ENCODE data around the gene ZSWIM6. TPM values are rescaled to one million over a fixed set of nuclear protein-coding genes. Genes with fewer than 3 reads are reported as not detected.

Gene ZSWIM6
- total RNA-seq, 1 experiment from 2014 or later, result 3.4 TPM

DNA sequence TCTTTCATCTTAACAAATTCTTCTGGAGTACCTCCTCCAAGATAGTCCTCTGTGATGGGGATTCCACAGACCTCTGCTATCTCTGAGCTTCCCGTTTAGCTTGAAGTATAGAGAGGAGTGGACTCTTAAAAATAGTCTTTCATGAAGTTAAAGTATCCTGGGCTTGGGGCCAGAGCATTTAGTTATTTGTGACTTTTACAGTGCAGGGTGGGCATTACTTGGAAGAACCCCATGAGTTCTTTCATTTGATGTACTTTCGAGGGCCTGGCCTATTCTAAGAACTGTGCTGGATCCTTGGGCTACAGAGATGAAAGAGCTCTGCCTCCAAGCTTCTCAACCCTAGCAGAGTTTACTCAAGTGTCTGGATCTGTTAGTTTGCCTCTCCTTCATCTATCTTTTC, 131.5 kb downstream of the ZSWIM6 start:
- H3K36me3 ChIP-seq (ENCODE audit: low read depth, low read length), result no peaks in the 10 kb centered on the region
- H3K9ac ChIP-seq (ENCODE audit: low read length), result no peak overlapping the region
- peaks cover 10% of the 10 kb centered on the region; the same call in 1 of the 2 replicates for H4K20me1 ChIP-seq (ENCODE audit: low read length)
- H3K4me1 ChIP-seq (ENCODE audit: insufficient read depth, low read length), result peaks cover 17% of the 10 kb centered on the region
- H3K79me2 ChIP-seq (ENCODE audit: low read length), result peaks cover 64% of the 10 kb centered on the region
- ChIA-PET CTCF (no interaction called here), POLR2A (ENCODE audit: unreplicated experiment) (no interaction called here)
- H3K9me2 ChIP-seq (replicated peaks; ENCODE audit: low read length), result no peaks in the 10 kb centered on the region
- TF ChIP-seq, protein P1, sequence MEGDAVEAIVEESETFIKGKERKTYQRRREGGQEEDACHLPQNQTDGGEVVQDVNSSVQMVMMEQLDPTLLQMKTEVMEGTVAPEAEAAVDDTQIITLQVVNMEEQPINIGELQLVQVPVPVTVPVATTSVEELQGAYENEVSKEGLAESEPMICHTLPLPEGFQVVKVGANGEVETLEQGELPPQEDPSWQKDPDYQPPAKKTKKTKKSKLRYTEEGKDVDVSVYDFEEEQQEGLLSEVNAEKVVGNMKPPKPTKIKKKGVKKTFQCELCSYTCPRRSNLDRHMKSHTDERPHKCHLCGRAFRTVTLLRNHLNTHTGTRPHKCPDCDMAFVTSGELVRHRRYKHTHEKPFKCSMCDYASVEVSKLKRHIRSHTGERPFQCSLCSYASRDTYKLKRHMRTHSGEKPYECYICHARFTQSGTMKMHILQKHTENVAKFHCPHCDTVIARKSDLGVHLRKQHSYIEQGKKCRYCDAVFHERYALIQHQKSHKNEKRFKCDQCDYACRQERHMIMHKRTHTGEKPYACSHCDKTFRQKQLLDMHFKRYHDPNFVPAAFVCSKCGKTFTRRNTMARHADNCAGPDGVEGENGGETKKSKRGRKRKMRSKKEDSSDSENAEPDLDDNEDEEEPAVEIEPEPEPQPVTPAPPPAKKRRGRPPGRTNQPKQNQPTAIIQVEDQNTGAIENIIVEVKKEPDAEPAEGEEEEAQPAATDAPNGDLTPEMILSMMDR (conservative IDR thresholded peaks at IDR 0.05; ENCODE audit: low read depth, low read length), result no peak
- TF ChIP-seq EZH2 (IDR thresholded peaks at IDR 0.05; ENCODE audit: low read length, unreplicated experiment), result no peak
- TF ChIP-seq EZH2phosphoT487 (IDR thresholded peaks at IDR 0.05; ENCODE audit: borderline replicate concordance, low read length), result no peak
- ATAC-seq (no peak), DNase-seq (no peak)
- intact Hi-C loops (cut with micrococcal nuclease), result loop anchor here (10.0 kb wide), 1 partner anchor 129 kb away; the partner anchor contains the start of gene ZSWIM6
- no peaks in the 10 kb centered on the region for H3F3A ChIP-seq (ENCODE audit: low read length, unreplicated experiment)
- no peak overlapping the region for H3K4me3 ChIP-seq (ENCODE audit: low read length)
- no peaks in the 10 kb centered on the region for H3K27me3 ChIP-seq (ENCODE audit: low read length)
- BruUV-seq (replicated peaks), result no TSS peak
- no peak overlapping the region for H3K27ac ChIP-seq (ENCODE audit: low read length)
- no peaks in the 10 kb centered on the region for H3K9me3 ChIP-seq (ENCODE audit: low read length)
- no peak overlapping the region for H3K4me2 ChIP-seq (ENCODE audit: low read length)
- no peak overlapping the region for H2AFZ ChIP-seq (ENCODE audit: low read length)

DNA sequence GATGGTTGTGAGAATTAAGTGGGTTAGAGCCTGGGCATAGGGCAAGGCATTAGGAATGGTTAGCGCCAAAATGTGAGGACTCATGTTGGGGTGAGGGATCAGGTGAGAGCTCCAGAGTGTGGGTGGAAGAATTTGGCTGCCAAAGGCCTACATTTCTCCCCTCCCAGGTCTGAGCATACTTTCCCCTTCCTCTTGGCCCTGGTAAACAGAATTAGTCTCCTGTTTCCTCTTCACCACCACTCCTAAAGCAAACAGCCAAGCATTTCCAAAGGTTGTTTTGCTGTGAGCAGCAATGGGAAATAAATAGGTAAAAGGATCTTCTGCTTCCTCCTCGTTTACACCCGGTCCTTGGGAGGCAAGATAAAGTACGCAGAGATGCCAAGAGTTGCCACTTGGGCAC, 132.5 kb downstream of the ZSWIM6 start:
- no peak overlapping the region for H3K27ac ChIP-seq (ENCODE audit: low read length)

DNA sequence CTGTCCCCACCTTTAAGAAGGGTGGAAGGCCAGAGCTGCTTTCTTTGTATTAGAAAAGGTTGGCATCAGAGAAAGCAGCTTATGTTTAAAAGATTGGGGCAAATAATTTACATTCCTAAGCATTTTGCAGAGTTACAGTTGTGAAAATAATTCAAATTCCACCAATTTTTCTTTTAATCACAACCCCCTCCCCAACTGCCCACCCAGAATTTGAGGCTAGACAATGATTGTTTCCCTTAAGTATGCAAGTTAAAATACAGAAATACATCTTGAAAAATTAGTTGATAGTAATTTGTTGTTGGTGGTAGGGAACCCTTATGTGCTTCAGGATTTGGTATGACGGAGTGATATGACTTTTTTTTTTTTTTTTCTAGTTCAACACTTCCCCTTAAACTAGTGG, 133.0 kb downstream of the ZSWIM6 start:
- Histone ChIP-seq H3K9me3 (ENCODE audit: low read length) (no peaks in the 10 kb centered on the region), H3K79me2 (ENCODE audit: low read length) (peaks cover 75% of the 10 kb centered on the region), H3K4me1 (ENCODE audit: insufficient read depth, low read length) (peaks cover 13% of the 10 kb centered on the region), H3K27me3 (ENCODE audit: low read length) (no peaks in the 10 kb centered on the region), H3F3A (ENCODE audit: low read length, unreplicated experiment) (no peaks in the 10 kb centered on the region), H3K4me3 (ENCODE audit: low read length) (no peak overlapping the region), H3K36me3 (ENCODE audit: low read depth, low read length) (no peaks in the 10 kb centered on the region), H3K27ac (ENCODE audit: low read length) (no peak overlapping the region), H3K9ac (ENCODE audit: low read length) (no peak overlapping the region), H3K4me2 (ENCODE audit: low read length) (no peak overlapping the region), H4K20me1 (ENCODE audit: low read length) (peaks cover 9% of the 10 kb centered on the region; the same call in 1 of the 2 replicates), H2AFZ (ENCODE audit: low read length) (no peak overlapping the region), H3K9me2 (replicated peaks; ENCODE audit: low read length) (no peaks in the 10 kb centered on the region)
- POLR2A ChIA-PET (ENCODE audit: unreplicated experiment), result no interaction called here
- ATAC-seq (no peak), DNase-seq (no peak)
- CTCF ChIA-PET, result no interaction called here
- no TSS peak for BruUV-seq (replicated peaks)
- intact Hi-C loops (cut with micrococcal nuclease), result loop anchor here (10.0 kb wide), 1 partner anchor 130 kb away; the partner anchor contains the start of gene ZSWIM6
- TF ChIP-seq EZH2phosphoT487 (IDR thresholded peaks at IDR 0.05; ENCODE audit: borderline replicate concordance, low read length) (no peak), EZH2 (IDR thresholded peaks at IDR 0.05; ENCODE audit: low read length, unreplicated experiment) (no peak)
- TF ChIP-seq, protein P1 (conservative IDR thresholded peaks at IDR 0.05; ENCODE audit: low read depth, low read length), result no peak

More for the DNA sequence above, 132.5 kb downstream of the ZSWIM6 start:
- ATAC-seq, result no peak
- H3K27me3 ChIP-seq (ENCODE audit: low read length), result no peaks in the 10 kb centered on the region
- ChIA-PET POLR2A (ENCODE audit: unreplicated experiment) (no interaction called here), CTCF (no interaction called here)
- intact Hi-C loops (cut with micrococcal nuclease), result loop anchor here (10.0 kb wide), 1 partner anchor 130 kb away; the partner anchor contains the start of gene ZSWIM6
- H4K20me1 ChIP-seq (ENCODE audit: low read length), result peaks cover 10% of the 10 kb centered on the region; the same call in 1 of the 2 replicates
- no peaks in the 10 kb centered on the region for H3K9me3 ChIP-seq (ENCODE audit: low read length)
- H3K9ac ChIP-seq (ENCODE audit: low read length), result no peak overlapping the region
- H3K4me1 ChIP-seq (ENCODE audit: insufficient read depth, low read length), result peaks cover 14% of the 10 kb centered on the region
- H2AFZ ChIP-seq (ENCODE audit: low read length), result no peak overlapping the region
- H3F3A ChIP-seq (ENCODE audit: low read length, unreplicated experiment), result no peaks in the 10 kb centered on the region
- no peak for DNase-seq
- no peak overlapping the region for H3K4me3 ChIP-seq (ENCODE audit: low read length)
- no peaks in the 10 kb centered on the region for H3K36me3 ChIP-seq (ENCODE audit: low read depth, low read length)
- H3K9me2 ChIP-seq (replicated peaks; ENCODE audit: low read length), result no peaks in the 10 kb centered on the region
- no TSS peak for BruUV-seq (replicated peaks)
- peaks cover 73% of the 10 kb centered on the region for H3K79me2 ChIP-seq (ENCODE audit: low read length)
- no peak overlapping the region for H3K4me2 ChIP-seq (ENCODE audit: low read length)
- no peak for TF ChIP-seq EZH2 (IDR thresholded peaks at IDR 0.05; ENCODE audit: low read length, unreplicated experiment)
- TF ChIP-seq, protein P1 (conservative IDR thresholded peaks at IDR 0.05; ENCODE audit: low read depth, low read length), result no peak
- no peak for TF ChIP-seq EZH2phosphoT487 (IDR thresholded peaks at IDR 0.05; ENCODE audit: borderline replicate concordance, low read length)

Measured in PC-3 (cell line).